GM18858 (cell line): ENCODE measurements around the gene STOX1.
"Not testable (repeated sequence)": the region's sequence is repeated elsewhere in the genome, so short reads cannot be mapped to it uniquely, and the experiment has no call there.

Experiments
- ATAC-seq: cut with Tn5 transposase; IDR thresholded peaks from one replicate; pipeline ENCODE4 v1.9.1; 2021; ENCODE audit not compliant: unreplicated experiment

The STOX1 gene

GRCh38 chr10:68829521-68829920, 2.2 kb downstream of the STOX1 start:
- ATAC-seq: no peak

- no peak for ATAC-seq
Observed at GRCh38 chr10:68829952-68830351, 2.6 kb downstream of the STOX1 start.

GRCh38 chr10:68831961-68832455, 4.7 kb downstream of the STOX1 start:
- no peak for ATAC-seq

GRCh38 chr10:68832601-68833000, 5.3 kb downstream of the STOX1 start:
- no peak for ATAC-seq

- ATAC-seq: no peak
Observed at GRCh38 chr10:68837626-68838322, 10.4 kb downstream of the STOX1 start.

GRCh38 chr10:68840650-68841049, 13.3 kb downstream of the STOX1 start:
- ATAC-seq: not testable (repeated sequence)

- no peak for ATAC-seq
Observed at GRCh38 chr10:68848281-68848680, 20.9 kb downstream of the STOX1 start.

DNA sequence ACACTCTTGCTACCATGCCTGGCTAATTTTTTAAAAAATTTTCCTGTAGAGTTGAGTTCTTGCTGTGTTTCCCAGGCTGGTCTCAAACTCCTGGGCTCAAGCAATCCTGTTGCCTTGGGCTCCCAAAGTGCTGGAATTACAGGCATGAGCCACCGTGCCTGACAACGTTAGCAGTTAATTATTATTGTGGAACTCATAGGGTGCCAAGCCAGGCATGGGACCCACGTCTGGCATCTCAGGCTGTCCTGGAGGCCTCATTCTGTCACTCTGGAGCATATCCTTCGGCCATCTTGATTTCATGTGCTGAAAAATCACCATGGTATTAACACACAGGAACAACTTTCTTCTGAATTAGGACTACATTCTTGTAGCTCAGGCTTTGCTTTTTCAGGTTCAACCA, 21.5 kb downstream of the STOX1 start:
- no peak for ATAC-seq

DNA sequence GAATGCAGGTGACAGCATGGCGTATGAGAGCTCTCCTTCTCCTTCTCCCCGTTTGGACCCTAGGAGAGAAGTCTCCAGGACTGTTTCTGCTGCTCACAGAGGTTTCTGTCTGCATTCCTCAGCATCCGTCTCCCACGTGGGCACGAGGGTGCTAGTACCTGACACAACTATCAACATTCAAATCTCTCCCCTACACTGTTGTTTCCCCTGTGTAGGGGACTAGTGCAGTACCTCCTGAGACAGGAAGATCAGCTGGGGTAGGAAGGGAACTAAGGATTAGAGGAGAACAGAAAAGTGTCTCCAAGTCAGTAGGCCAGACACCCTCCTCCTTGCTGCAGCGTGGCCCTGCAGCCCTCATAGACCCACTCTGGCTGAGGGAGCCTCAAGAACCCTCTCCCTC, 29.0 kb downstream of the STOX1 start:
- no peak for ATAC-seq

DNA sequence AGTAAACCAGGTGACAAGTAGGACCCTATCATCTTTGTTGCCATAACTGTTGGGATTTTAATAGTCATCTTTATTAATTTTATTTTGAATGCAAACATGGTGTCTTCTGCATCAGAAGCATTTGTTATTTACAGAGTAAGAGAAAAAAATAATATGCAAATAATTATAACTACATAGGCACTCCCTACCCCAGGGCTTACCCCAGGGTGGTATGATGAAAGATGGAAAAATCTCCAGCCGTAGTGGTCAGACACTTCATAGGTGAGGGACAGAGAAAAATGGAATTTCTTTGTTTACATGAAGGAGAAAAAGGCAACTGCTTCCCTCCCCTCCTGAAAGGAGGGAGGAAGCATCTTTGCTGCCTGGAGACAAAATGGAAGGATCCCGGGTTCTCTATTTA, 29.7 kb downstream of the STOX1 start:
- no peak for ATAC-seq

DNA sequence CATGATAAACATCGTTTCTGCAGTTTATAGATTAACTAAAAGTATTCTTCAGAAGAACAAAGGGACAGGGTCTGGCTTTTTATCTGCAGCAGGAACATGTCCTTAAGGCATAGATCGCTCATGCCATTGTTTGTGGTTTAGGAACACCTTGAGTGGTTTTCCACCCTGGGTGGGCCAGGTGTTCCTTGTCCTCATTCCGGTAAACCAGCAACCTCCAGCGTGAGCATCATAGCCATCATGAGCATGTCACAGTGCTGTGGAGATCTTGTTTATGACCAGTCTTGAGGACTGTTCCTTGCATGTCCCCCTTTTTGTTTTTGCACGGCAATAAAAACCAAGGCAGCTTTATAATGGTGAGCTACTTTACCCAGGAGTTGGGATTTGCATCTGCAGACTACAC, 33.9 kb downstream of the STOX1 start:
- no peak for ATAC-seq

DNA sequence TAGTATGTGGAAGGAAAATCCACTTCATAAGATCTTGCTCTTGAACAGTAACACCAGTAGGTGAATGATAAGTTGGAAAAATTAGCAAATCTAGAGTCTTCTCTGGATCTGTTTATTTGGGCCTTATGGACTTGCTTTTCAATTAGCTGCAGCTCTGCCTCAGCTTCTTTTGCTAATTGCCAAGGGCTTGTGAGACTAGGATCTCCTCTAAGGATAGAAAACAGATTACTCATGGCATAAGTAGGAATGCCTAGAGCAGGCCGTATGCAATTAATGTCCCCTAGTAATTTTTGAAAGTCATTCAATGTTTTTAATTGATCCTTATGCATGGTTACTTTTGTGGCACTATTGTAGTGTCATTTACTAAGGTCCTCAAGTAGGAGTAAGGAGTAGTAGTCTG, 37.3 kb downstream of the STOX1 start:
- no peak for ATAC-seq

DNA sequence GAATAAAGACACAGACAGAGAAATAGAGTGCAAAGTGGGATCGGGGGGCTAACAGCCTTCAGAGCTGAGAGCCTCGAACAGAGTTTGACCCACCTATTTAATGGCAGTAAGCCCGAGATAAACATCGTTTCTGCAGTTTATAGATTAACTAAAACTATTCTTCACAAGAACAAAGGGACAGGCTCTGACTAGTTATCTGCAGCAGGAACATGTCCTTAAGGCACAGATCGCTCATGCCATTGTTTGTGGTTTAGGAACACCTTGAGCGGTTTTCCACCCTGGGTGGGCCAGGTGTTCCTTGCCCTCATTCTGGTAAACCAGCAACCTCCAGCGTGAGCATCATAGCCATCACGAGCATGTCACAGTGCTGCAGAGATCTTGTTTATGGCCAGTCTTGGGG, 40.8 kb downstream of the STOX1 start:
- not testable (repeated sequence) for ATAC-seq

DNA sequence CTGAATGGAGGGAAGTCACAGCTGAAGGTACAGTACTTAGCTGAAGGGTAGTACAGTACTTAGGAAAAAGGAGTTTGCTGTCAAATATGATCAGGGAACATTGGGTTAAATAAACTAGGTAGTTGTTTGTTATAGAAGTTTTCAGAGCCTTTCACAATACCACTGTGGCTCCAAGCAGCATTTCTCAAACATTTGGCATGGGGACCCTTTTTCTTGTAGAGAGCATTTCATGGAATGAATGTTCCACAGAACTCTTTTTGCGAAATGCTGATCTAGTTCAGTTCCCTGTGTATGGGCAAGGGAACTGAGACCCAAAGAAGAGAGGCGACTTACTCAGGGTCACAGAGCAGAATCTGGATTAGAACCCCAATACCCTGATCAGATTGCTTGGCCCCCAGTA, 42.3 kb downstream of the STOX1 start:
- ATAC-seq: no peak

DNA sequence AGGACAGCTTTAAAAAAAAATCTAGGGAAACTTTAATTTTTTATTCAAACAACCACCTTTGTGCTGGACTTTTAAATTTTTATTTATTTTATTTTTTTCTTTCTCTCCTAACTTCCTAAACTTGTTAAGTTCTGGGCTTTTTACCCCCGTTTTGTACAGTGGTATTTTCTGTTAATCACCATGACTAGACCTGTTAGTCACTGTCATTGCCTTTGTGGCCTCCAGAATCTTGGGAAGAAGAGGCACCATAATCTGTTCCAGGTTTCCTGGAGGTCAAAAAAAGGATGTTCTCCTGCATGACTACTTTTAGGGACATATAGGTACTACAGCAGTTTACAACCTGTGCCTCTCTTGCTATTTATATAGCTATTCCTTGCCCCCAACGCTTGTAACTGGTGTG, 42.7 kb downstream of the STOX1 start:
- no peak for ATAC-seq

DNA sequence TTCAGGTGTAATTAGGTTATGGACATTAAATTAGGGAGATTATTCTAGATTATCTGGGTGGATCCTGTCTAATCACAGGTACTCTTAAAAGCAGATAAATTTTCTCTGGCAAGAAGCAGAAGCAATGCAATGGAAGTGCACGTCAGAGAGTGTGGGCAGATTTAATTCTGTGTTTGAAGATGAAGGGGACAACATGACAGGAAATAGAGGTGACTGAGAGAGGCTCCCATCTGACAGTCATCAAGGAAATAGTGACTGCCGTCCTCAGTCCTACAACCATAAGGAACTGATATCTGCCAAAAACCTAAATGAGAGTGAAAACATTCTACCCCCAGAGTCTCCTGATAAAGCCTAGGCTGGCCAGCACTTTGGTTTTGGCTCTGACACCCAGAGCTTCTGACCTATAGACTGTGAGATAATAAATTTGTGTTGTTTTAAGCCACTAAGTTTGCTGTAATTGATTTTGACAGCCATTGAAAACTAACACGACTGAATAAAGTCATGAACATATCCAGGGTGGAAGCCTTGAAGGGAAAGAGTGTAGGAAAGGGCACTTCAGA, 43.3 kb downstream of the STOX1 start:
- no peak for ATAC-seq

GRCh38 chr10:68871105-68871711, 43.9 kb downstream of the STOX1 start:
- no peak for ATAC-seq

DNA sequence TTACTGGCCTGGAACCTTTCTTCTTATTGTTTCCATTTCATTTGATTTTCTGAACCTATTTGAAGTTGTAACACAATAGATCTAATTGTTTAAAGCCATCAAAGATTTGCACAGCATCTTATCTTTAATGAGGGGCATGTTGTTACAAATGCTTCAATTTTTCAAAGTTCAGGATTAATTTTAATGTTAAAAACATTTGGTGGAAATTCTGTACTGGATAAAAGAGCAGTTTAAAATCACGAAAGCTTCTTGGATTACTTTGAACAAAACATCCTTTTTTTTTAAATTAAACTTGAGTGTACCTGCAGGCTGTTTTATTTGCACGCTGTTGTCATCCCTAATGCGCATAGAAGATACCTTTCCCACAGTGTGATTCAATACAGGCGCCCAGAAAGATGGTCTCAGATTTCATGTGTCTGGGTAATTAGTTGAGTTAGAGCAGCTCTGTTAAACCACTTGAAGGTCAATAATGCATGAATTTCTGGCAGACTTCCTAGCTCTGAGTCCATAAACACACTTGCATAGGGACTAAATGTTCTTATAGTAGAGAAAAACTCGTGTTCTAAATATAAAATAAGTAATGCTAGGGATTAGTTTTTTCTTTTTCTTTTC, 44.5 kb downstream of the STOX1 start:
- ATAC-seq: no peak

DNA sequence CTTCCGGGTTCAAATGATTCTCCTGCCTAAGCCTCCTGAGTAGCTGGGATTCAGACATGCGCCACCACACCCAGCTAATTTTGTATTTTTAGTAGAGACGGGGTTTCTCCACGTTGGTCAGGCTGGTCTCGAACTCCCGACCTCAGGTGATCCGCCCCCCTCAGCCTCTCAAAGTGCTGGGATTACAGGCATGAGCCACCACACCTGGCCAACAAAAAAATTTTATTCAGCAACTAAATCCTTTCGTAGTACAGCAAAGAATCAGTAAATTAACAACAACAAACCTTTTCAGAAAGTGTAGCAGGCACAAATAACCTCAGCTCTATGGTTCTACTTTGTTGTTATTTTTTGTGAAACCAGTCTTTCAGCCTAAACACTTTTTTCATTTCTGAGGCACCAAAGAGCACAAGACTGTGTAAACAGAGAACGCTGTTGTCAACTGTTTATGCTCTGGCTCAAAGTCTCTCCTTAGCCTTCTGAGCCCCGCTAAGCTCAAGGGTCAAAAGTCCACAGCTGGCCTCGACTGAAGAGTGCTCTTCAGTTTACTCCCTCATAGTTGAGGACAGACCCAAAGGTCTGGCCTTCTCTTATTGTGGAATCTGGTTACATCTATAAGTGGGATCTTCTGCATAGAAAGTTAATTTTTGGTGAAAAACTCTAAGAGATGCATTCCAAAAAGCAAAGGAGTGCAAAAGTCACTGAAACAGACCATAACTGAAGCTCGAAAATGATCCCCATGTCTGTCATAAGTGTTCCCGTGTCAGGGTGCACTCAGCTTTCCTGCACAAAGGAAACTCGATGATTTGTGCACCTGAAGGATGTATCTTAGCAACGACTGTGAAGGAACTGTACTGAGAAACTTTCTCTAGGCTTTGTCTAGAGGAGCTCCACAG, 49.2 kb downstream of the STOX1 start:
- no peak for ATAC-seq

DNA sequence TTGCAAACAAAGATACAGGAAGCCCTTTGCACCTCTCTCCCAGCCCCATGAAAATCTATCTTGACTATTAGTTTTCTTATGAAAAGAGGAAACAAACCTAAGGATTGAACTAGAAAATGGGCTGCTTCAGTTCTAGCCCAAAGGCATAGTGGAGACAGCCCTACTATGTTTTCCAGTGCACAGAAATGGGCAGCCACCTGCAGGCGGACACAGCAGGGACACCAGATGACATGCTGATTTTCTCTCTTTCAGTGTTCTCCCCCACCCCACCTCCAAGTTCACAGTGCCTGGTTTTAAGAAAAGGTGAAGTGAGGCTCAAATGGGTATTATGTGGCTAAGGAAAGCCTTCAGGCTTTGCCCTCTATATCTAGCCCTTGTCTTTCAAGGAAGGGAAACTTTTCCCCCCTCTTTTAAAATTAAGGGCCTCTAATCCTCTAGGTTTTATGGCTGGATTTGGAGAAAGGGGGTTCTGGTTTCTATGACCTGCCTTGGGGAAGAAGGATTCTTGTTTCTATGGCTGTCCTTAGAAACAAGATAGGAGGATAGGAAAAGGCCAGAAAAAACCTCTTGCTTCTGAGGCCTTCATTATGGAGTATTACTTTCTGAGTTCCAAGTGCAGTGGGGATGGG, 50.3 kb downstream of the STOX1 start:
- ATAC-seq: no peak

- ATAC-seq: no peak
Observed at GRCh38 chr10:68878496-68878895, 51.2 kb downstream of the STOX1 start.
